Prostate gland (tissue), 2 donors: Measurements from ENCODE around the gene NFKB1.

Source experiments
- POLR2A ChIP-seq: fragments of 450-650 bp; IDR thresholded peaks from one replicate; pipeline ENCODE4 v1.6.1; 2016; ENCODE audit warnings: antibody characterized with exemption, mild to moderate bottlenecking
- POLR2AphosphoS5 ChIP-seq: sonication (generic); formaldehyde crosslinking; IDR thresholded peaks from one replicate; pipeline ENCODE4 v1.6.1; 2017; ENCODE audit warnings: antibody characterized with exemption
- TF ChIP-seq, protein P1 (sequence below), 4 experiments: fragments of 200-600 bp in 2 of 4; fragments of 450-650 bp in 2 of 4; sonication (generic) in 2 of 4; IDR thresholded peaks; 1 replicate in 3 of 4; 2 replicates in 1 of 4; pipeline ENCODE4 v1.5.1; 2016 to 2019; ENCODE audit warnings: antibody characterized with exemption in 4 of 4, mild to moderate bottlenecking in 2 of 4, moderate library complexity in 2 of 4

GRCh38 chr4:102589743-102590142 is 88.6 kb downstream of the NFKB1 start:
- TF ChIP-seq, protein P1, sequence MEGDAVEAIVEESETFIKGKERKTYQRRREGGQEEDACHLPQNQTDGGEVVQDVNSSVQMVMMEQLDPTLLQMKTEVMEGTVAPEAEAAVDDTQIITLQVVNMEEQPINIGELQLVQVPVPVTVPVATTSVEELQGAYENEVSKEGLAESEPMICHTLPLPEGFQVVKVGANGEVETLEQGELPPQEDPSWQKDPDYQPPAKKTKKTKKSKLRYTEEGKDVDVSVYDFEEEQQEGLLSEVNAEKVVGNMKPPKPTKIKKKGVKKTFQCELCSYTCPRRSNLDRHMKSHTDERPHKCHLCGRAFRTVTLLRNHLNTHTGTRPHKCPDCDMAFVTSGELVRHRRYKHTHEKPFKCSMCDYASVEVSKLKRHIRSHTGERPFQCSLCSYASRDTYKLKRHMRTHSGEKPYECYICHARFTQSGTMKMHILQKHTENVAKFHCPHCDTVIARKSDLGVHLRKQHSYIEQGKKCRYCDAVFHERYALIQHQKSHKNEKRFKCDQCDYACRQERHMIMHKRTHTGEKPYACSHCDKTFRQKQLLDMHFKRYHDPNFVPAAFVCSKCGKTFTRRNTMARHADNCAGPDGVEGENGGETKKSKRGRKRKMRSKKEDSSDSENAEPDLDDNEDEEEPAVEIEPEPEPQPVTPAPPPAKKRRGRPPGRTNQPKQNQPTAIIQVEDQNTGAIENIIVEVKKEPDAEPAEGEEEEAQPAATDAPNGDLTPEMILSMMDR (IDR thresholded peaks at IDR 0.05) = no peak
- TF ChIP-seq POLR2A = no peak
- no peak for TF ChIP-seq POLR2AphosphoS5
